Activated CD4-positive, alpha-beta T cell treated with anti-CD3 and anti-CD28 coated beads, Interleukin-2, amount 50 U/mL, for 4 hours (primary cell): ENCODE data around the gene S1PR4.
A peak's percentile ranks its signal among the peaks of the same experiment; 100 is the strongest.

Experiments used
- DNase-seq, 2 experiments: peaks; one replicate each; pipeline ENCODE4 v3.0.0-alpha.2; 2020

Gene S1PR4

DNA sequence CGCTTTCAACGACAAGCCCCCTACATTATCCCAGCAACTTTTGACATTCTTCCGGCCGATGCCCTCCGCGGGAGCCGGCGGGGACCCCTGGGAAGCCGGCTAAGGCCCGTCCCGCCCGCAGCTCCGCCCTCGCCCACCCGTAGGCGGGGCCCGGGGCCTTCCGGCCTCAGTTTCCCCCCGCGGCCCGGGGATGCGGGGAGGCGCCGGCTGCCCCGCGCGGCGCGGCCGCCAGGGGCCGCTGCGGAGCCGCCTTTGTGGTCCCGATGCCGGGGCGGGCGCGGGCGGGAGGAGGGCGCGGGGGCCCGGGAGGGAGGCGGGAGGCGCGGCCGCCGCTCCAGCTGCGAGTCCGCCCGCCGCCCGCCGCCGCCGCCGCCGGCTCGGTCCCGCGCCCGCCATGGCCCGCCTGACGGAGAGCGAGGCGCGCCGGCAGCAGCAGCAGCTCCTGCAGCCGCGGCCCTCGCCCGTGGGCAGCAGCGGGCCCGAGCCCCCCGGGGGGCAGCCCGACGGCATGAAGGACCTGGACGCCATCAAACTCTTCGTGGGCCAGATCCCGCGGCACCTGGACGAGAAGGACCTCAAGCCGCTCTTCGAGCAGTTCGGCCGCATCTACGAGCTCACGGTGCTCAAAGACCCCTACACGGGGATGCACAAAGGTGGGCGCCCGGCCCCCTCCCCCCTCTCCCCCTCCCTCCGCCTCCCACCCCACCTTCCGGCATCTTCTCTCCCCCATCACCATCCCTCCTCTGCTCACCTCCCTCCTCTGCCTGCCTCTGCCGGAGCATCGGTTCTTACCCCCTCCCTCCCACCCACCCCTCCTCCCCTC is 46.0 kb downstream of the S1PR4 start, which contains the start of gene CELF5:
TSS of gene CELF5 (plus strand) at position 316 of the 823 bp plus-strand sequence. CDS start at position 395, 79 bp downstream.
- DNase-seq, result peak; percentile 51 to 54

GRCh38 chr19:3225169-3225485 is 46.6 kb downstream of the S1PR4 start:
- no peak for DNase-seq

DNA sequence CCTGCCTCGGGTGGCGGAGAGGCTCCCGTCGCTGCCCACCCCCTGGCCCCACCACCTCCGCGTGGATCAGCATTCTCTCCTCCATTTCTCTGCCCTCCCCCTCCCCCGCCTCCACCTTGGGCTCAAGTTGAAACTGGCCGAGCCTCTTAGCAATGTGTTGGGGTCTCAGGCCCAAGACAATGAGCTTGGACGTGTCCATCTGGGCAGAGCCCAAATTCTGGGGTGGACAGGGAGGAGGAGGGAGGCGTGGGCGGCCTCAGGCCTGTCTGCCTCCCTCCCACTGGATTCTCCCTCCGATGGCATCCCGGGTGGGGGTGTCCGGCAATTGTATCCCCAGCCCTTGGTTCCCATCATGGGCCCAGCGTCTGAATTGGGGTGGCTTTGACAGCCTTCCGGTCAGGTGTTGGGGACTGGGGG is 47.1 kb downstream of the S1PR4 start:
- DNase-seq, result no peak

- no peak for DNase-seq
Measured at GRCh38 chr19:3227054-3227626, 48.6 kb downstream of the S1PR4 start.

DNA sequence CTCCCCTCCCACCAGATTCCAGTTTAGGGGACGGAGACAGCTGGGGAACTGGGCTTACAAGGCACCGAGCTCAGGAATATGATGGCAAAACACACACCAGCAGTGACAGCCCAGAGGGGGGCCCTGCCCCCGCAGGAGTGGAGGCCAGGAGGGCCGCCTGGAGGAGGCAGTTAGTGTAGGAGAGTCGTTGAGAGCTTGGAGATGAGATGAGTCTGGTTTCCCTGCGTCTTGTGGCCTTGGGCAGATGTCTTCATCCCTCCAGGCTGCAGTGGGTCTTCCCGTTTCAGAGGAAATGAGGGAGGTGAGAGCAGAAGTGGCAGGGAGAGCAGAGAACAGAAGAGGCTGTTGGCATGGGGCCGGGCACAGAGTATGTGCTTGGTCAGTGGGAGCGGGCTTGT is 50.8 kb downstream of the S1PR4 start:
- DNase-seq, result no peak
